ENCODE data around the gene ITGA1.

GRCh38 chr5:52886206-52886605, 98.5 kb downstream of the ITGA1 start:
- TF ChIP-seq ZNF597 (CRISPR knock-in tag; IDR thresholded peaks at IDR 0.05): no peak
- TF ChIP-seq CREB1 (IDR thresholded peaks at IDR 0.05): no peak
- TF ChIP-seq CREB1 (CRISPR knock-in tag; IDR thresholded peaks at IDR 0.05): no peak
- no peak for TF ChIP-seq NR2F2 (IDR thresholded peaks at IDR 0.05; ENCODE audit: borderline replicate concordance, low read depth)
- no peak for TF ChIP-seq EP300 (IDR thresholded peaks at IDR 0.05; ENCODE audit: low read depth in 2 of 2, low read length in 2 of 2)
- no peak for TF ChIP-seq EP300 (CRISPR knock-in tag; IDR thresholded peaks at IDR 0.05; ENCODE audit: borderline replicate concordance)

Measured in HepG2 (cell line).